HG03575 (cell line): ENCODE measurements around the gene TRPC4.
"Not testable (repeated sequence)": the region's sequence is repeated elsewhere in the genome, so short reads cannot be mapped to it uniquely, and the experiment has no call there.

ENCODE experiments used
- ATAC-seq: cut with Tn5 transposase; IDR thresholded peaks from one replicate; pipeline ENCODE4 v1.9.1; 2021; ENCODE audit not compliant: unreplicated experiment, insufficient number of reproducible peaks, low FRiP score; ENCODE audit errors: extremely low read depth

The TRPC4 gene

DNA sequence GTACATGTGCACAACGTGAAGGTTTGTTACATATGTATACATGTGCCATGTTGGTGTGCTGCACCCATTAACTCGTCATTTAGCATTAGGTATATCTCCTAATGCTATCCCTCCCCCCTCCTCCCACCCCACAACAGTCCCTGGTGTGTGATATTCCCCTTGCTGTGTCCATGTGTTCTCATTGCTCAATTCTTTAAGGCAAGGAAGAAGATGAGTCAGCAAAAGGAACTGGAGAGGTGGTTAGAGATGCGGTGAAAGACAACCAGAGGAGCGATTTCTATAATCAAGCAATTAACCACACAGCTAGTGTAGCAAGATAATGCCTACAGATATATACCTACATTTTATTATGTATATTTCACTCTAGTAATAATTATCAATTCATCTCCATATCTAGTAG, 280.2 kb downstream of the TRPC4 start:
- not testable (repeated sequence) for ATAC-seq

DNA sequence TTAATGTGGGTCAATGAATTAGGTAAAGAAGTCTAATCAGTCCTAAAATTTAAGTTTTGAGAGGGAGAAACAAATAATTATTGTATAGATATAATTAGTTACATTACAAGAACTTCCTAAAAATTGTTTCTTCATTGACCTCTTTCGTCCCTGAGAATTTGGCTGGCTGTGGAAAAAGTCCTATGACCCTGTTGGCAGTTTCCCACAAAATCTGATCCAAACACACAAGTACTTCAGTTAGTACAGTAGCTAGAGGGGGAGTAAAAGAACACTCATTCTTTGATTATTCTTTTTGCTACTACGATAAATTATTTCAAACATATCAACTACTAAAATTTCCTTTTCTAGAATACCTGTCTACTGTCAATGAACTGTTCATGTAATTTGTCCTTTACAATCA, 282.3 kb downstream of the TRPC4 start:
- ATAC-seq: no peak
